ENCODE data around the gene PHEX.

GRCh38 chrX:22060415-22061280 is 28.5 kb downstream of the PHEX start:
- TF ChIP-seq EZH2 (IDR thresholded peaks at IDR 0.05; ENCODE audit: borderline replicate concordance, insufficient read depth, low read length, poor library complexity, severe bottlenecking) (no peak), RAD21 (conservative IDR thresholded peaks at IDR 0.05) (no peak), CTCF (IDR thresholded peaks at IDR 0.05; ENCODE audit: poor library complexity, severe bottlenecking) (no peak), TAF1 (IDR thresholded peaks at IDR 0.05; ENCODE audit: low read depth) (no peak), EP300 (conservative IDR thresholded peaks at IDR 0.05; ENCODE audit: poor library complexity, severe bottlenecking) (no peak)
